ENCODE measurements around the gene PODXL2.

Gene PODXL2

DNA sequence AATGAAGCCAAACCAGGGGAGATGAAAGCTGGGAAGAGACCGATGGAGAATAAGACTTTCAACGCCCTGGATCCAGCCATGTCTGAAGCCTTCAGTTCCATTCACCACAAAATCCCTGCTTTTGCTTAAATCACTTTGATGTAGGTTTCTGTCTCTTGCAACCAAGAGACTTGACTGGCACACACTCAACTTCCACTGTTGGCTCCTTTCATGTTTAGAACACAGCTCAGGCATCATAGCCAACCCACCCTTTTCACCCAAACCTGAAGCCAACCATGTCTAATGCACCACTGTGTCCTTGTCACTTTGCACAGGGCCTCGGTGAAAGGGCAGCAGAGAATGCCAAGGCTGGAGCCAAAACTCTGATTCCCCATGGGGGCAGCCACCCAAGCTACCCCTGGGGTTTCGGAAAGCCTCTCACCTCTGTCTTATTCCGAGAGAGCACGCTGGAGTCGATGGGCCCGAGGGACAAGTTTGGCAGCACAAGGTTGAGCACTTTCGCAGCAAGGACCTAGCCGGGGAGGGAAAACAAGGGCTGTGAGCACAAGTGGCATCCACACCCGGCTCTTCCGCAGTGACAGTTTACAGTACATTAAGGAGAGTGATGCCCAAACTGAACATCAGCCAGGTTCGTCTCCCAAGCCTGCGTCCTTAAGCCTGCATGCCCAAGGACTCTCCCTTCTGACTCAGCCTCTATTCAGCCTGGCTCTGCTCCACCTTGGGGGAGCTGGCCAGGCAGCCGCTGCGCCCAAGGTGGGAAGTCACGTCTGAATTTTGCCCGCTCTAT, 81.4 kb downstream of the PODXL2 start:
- ATAC-seq: no peak

DNA sequence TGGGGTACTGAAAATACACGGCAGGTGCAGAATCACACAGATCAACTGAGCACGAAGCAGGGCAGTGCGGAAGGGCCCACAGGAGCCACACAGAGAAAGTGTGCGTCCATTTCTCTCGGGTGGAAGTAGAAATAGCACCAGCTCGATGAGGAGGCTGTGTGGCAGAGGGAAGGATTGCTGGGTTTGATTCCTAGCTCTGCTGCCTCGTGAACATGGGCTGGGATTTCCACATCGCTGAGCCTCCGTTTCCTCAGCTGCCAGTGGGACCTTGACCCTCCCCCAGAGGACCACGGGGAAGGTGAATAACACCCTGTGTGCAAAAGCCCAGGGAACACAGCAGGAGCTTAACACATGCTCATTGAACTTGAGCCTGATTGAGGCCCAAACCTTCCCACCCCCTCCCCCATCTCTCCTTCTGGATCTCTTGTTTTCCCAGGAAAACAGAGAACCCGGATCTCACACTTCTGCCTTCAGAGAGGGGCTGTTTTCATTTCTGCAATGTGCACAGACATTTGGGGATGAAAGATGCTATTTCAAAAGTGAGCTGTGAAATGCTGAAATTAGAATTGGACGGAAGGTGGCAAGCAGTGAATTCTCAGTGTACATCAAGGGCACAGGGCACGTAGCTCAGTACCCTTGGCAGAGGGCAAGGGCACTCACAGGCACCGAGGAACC, 82.2 kb downstream of the PODXL2 start:
- no peak for ATAC-seq

DNA sequence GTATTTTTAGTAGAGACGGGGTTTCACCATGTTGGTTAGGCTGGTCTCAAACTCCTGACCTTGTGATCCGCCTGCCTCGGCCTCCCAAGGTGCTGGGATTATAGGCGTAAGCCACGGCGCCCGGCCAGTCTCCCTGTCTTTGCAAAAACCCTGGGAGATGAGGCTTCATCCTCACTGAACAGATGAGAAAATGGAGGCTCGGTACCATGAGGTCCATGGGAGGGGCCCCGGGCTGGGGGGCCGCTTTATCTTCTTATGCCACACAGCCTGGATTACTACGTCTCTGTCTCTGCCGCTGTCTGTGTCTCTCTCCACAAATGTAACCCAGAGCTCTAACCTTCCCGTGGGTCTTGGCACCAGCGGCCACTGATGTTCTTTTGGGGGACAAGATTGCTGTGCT, 82.9 kb downstream of the PODXL2 start:
- no peak for ATAC-seq

DNA sequence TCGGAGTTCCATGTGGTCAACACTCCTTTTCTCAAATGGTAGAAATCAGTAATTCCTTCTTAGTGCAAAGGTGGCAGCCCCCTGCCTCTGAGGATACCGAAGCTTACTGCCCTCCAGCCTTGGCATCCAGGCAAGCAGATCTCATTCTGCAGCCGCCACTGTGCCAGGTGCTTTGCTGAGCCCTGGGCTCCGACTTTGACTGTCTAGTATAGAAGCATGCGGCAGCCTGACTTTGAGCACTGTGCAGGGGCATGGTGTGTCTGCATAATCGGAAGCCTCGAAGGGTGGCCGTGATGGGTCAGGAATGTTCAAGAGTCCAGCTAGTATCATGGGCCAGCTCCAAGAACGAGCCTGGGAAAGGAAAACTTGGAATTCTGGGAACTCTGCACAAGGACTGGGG, 83.5 kb downstream of the PODXL2 start:
- no peak for ATAC-seq

DNA sequence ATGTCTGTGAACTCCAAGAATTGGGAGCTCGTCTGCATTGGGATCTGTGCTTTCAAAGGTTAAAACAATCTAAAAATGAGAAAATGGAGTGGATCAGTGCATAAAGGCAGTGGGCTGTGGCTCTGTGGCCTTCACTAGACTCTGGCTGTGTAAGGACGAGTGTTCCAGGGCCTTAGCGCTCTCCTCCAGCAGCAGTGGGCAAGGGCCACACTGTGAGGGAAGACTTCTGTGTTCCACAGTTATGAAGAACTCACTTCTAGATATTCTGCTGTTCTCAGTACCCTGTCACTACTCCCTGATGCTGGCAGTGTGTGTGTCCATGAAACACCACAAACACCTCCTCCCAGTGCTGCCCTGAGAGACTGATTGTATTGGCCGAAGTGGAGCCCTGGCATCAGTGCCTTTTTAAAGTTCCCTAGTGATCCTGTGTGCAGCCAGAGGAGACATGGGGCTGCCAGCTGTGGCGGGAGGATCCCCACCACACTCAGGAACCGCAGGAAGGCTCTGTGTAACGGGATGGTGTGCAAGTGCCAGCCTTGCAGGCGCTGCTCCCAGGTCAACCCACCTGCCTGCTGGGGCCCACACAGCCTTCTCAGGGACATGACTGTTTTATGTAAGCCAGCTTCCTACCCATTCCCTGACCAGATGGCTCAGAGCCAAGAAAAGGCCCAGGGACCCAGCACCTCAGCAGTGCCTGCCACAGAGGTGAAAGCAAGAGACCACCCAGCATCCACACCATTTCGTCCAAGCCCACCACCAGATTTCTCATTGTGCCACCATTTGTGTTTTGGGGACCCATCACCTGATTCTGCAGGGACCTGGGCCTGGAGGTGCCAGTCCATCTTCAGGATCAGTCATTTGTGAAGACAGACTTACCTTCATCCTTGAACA, 84.1 kb downstream of the PODXL2 start:
- no peak for ATAC-seq

DNA sequence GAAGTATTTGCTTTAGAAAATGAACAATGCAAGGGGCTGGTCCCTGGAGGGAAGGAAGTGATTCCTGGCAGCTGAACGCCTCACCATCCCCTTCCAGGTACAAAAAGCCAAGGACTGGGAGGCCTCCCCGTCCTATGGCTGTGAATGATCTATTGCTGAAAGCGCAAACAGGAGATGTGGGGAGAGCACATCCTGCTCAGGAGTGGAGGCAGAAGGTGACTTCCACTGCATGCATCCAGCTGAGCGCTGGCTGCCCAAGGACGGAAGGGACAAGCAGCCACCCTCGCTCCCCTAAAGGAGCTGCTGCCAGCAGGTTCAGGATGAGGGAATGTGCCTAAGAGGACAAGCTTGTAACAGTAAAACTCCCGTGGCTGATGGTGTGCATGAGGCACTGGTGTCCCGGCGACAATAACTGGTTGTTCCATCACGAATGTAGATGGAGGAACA, 85.2 kb downstream of the PODXL2 start:
- no peak for ATAC-seq

DNA sequence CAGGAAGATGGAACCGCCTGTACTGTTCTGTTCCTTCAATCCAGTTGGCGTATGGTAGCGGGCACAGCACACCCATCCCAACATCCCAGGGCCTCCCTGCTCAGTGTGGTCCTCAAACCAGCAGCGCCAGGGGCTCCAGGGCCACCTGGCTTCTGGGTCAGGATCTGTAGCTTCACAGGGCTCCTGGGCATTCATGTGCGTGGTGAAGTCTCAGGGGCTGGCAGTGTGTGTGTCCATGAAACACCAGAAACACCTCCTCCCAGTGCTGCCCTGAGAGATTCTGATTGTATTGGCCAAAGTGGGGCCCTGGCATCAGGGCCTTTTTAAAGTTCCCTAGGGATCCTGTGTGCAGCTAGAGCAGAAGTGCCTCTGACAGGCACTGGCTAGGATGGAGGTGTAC, 85.9 kb downstream of the PODXL2 start:
- ATAC-seq: no peak

DNA sequence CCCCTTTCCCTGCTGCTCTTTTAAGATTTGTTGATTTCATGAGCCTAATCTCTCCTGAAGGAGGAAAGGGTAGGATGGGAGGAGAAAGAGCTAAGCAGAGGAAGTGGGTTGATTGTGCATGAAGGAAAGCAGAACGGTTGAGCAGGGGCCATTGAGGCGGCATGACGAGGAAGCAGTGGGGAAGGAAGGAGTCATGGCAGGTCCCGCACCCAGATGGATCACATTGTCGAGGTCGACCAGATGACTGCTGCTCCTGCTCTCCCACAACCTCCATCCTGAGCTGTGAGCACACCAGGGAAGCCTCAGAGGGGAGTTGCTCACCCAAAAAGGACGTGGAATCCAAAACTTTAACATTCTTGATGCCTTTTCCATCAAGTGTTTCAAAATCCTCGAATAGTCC, 86.5 kb downstream of the PODXL2 start:
- ATAC-seq: no peak

DNA sequence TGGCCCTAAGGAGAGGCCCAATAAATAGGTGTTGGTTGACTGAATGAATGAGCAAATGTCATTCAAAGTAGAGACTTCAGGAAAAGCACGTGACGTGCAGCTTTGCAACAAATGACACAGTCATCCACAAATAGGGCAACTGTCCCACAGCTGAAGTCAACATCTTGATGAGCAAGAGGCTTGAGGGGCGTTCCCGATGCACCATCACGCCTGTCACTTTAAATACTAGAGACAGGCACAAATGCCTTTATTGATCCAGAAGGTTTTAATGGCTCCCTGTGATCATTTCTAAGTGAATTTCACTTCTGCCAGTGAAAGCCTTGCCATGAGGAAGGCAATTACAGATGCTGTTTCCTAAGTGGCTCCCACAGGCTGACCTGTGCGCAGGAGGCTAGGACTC, 87.4 kb downstream of the PODXL2 start:
- ATAC-seq: no peak

DNA sequence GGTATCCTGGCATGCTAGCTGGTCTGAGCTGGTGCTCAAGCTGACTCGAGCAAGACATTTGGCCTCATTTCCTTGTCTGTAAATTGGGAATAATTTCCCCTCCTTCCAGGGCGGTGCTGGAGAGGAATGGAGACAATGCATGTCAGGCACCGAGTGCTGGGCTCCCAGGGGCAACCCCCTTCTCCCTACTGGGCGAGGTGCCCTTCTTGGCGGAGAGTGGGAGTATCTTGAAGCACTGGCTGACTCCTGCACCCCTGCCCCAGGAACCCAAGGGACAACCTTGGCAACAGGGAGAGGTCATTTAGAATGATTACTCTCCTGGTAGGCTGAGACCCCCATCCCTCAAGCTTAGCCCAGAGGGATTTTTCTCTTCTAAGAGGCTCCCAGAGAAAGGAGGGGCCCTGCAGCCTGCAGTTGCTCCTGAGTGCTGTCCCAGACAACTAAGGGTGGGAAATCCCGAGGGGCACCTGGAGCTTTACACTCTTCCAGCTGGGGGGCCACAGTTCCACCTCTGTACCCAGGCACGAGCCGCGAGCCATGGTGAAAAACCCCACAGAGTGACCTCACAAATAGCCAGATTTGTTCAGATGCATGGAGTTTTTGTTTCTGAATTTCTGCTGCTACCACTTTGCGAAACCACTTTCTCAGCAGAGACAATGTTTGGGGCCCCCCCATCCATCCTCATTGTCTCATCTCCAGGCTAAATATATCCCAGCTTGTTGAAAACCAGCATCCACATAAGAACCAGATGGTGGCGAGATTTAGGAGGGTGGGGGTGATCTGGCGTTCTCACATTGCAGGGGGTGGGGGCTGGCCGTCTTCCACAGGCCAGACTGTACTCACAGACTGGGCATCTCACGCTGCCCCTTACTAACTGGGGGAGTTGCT, 88.6 kb downstream of the PODXL2 start:
- no peak for ATAC-seq

DNA sequence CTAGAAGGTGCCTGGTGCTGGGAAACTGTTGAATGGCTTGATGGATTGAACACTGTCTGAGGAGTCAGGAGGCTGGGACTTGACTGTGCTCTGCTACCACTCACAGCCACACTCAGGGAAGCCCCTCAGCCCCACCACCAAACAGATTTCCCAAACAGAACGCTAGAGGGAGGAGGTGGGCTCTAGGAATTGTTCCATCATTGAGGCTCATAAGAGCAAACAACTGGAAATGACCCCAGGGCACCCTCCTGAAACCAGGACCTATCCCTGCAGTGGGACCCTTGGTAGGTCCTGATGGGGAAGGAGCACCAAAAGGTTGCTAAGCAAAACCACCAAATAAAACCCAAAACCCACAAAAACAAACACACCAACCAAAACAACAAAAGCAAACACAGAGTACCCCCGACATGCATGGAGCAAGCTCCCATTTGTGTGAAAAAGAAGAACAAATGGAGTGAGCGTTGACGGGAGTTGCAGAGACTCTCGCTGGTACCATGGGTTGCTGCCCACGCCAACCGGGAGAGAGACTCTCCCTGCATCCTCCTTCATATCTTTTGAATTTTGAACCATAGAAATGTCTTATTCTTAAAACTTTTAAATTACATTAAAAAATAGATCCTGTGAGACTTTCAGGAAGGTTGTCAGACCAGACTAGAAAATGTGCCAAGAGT, 89.4 kb downstream of the PODXL2 start:
- no peak for ATAC-seq

DNA sequence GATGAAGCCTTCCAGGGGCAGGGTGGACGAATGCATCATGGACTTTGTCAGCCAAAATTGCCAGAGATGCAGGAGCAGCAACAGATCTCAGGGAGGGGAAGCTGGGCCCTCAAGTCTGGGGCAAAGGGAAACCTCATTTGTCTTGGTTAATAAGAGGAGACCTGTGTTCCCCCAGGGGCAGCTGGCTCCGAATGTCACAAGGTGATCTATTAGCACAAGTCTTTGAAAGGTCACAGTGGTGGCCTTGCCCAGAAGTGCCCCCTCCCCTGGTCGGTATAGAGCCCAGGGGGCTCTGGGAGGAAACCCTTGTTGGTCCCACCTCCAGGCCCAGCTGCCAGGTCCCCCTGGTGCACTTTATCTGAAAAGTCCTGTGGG, 89.9 kb downstream of the PODXL2 start:
- no peak for ATAC-seq

DNA sequence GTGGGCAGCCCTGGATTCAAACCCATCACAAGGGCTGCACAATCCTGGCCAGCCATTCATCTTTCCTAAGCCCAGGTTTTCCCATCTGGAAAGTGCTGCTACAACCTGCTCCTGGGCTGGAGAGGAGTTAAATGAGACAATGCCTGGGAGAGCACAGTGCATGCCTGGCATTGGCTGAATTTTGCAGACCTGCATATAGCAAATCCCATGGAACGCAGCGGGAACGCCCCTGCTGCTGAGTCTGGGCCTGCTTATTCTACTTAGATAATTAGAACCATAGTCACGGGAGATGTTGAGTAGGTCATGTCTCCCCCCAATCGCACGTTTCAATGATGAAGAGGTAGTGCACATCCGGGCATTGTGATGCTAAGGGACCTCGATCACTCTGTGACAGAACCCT, 90.4 kb downstream of the PODXL2 start:
- ATAC-seq: no peak

DNA sequence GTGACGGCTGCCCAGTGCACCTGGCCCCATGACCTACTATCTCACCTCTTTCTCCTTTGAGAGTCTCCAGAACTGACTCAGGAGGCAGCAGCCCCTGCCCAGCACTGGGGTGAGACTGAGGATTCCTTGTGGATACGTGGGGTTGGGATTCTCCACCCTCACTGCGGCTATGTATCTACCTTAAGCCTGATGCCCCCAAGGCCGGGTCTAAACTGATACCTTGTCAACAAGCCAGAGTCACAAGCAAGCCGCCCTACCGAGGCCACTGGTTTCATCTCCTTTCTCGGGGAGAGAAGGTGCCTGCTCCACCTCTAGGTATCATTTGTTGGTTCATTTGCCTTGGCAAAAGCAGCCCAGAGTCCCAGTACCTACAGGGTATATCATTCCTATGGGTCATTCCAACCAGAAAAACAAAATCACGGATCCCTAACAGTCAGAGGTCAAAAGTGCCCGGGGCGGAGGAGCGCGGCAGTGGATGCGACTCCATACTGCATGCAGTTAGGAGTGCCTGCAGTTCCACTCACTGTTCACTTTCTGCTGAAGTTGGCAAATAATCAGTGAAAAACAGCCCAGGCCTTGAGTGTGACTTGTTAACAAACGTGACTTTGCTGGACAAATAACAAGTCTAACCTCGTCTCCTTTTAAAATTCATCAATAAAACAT, 91.3 kb downstream of the PODXL2 start:
- no peak for ATAC-seq

DNA sequence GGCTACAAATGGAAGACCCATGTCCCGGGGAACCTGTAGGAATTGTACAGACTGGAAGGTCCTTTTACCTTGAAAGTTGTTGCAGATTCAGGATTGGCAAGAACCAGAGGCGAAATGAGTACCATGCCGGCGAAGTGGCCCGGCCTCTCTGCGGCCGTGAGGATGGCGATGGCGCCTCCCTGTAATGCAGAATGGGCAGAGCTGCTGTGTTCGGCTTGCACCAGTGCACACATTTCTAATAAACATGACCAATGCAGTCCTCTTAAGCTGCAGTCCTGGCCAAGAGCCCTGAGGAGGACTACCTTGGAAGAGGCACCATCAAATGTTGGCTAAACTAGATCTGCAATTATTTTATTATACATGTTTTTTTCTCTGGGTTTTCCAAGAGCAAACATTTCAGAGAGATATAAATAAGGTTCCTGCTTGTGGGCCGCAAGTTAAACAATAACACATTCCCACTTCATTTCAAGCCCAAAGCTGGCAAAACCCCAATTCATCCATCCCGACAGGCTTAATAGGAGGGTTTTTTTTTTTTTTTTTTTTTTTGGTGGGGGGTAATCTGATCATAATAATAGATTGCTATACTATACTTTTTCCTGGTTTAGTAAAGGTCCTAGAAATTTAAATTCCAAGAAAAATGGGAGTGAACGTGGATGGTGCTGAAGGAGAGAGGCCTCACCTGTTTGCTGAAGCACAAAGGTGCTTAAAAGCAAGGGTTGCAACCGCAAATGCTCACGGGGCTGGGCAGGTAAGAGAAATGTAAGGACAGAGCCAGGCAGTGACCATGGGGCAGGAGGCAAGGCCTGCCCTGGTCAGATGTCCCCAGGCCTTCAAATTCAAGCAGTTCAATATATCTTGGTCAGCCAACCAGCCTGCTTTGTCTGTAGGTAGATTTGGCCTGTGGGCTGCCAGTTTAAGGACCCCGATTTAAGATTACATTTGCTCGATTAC, 92.3 kb downstream of the PODXL2 start:
- no peak for ATAC-seq

DNA sequence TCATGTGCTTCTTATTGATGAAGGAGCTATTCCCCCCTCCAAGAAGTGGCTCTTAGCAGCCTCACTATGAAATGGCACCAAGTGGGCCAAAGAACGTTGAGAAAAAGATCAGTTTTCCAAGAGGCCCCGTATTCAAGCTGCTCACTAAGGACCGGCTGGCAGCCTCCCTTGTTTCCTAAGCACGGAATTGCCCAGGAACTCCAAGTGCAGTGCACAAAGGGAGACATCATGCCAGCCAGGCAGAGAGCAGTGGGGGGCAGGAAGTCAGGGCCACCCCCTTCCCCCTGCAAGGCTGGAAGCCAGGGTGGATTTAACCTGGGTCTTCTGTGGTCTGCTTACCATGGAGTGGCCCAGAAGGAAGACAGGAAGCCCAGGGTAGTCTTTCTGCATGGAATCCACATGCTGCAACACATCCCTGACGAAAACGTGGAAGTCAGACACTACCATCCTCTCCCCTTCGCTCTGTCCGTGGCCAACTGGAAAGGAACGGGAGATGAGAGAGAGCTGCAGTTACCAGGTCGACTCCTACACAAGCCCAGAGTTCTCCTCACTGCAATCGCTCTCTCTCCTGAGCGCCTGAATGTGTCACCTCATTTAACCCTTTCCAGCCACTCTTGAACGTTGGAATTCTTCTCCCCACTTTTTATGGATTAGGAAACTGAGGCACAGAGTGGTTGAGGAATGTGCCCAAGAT, 93.3 kb downstream of the PODXL2 start:
- ATAC-seq: no peak

Measured in activated CD4-positive, CD25-positive, alpha-beta regulatory T cell treated with anti-CD3 and anti-CD28 coated beads, Interleukin-2, amount 50 U/mL, for 24 hours (primary cell).